ENCODE data around the gene MAPK1.
A peak's percentile ranks its signal among the peaks of the same experiment; 100 is the strongest.

MAPK1 gene

DNA sequence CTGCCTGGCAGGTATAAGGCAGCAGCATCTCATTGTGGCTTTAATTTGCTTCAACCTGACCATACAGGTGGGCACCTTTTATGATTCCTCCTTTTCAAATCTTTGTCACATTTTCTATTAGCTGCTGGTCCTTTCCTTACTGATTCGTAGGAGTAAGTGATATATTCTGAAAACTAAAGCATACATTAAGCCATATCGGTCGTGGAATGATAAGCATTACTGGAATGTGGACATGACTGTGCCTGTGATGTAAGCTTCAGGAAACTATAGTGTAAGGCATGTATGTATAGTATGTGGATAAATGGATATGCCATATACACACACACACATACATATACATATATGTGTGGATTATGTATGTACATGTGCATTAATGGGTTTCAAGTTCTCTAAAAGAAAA is 152.7 kb downstream of the MAPK1 start:
- no peak for DNase-seq (ENCODE audit: low read depth)
- TF ChIP-seq, protein P1, sequence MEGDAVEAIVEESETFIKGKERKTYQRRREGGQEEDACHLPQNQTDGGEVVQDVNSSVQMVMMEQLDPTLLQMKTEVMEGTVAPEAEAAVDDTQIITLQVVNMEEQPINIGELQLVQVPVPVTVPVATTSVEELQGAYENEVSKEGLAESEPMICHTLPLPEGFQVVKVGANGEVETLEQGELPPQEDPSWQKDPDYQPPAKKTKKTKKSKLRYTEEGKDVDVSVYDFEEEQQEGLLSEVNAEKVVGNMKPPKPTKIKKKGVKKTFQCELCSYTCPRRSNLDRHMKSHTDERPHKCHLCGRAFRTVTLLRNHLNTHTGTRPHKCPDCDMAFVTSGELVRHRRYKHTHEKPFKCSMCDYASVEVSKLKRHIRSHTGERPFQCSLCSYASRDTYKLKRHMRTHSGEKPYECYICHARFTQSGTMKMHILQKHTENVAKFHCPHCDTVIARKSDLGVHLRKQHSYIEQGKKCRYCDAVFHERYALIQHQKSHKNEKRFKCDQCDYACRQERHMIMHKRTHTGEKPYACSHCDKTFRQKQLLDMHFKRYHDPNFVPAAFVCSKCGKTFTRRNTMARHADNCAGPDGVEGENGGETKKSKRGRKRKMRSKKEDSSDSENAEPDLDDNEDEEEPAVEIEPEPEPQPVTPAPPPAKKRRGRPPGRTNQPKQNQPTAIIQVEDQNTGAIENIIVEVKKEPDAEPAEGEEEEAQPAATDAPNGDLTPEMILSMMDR (IDR thresholded peaks at IDR 0.05; ENCODE audit: low read depth, low read length, missing control alignments) = no peak
- no peak overlapping the region for H3K4me3 ChIP-seq (ENCODE audit: low read depth, low read length)

GRCh38 chr22:21714059-21714770 is 153.2 kb downstream of the MAPK1 start:
- no peak overlapping the region for H3K4me3 ChIP-seq (ENCODE audit: low read depth, low read length)
- no peak for DNase-seq (ENCODE audit: low read depth)
- TF ChIP-seq, protein P1 (IDR thresholded peaks at IDR 0.05; ENCODE audit: low read depth, low read length, missing control alignments) = no peak

DNA sequence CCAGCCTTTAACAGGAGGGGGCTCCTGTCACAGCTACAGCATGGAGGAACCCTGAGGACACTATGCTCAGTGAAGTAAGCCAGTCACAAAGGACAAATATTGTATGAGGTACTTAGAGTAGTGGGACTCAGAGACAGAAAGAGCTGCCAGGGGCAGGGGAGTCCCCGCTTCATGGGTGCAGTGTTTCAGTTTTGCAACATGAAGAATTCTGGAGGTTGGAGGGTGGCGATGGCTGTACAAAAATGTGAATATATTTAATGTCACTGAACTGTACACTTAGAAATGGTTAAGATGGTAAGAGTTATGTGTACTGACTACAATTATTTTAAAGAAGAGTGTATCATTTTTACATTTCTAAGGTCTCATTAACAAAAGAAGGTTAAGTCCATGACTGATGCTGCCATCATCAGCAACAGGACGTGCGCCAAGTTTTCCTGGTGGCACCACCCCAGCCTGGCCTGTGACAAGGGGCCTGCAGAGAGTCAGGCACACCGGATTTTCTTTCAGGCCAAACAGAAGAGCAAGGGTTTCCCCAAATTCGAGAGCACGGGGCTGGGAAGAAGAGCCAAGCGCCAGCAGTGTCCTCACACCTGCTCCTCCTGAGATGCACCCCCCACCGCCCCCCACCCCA is 153.9 kb downstream of the MAPK1 start:
- TF ChIP-seq, protein P1 (IDR thresholded peaks at IDR 0.05; ENCODE audit: low read depth, low read length, missing control alignments) = no peak
- no peak for DNase-seq (ENCODE audit: low read depth)
- H3K4me3 ChIP-seq (ENCODE audit: low read depth, low read length) = no peak overlapping the region

DNA sequence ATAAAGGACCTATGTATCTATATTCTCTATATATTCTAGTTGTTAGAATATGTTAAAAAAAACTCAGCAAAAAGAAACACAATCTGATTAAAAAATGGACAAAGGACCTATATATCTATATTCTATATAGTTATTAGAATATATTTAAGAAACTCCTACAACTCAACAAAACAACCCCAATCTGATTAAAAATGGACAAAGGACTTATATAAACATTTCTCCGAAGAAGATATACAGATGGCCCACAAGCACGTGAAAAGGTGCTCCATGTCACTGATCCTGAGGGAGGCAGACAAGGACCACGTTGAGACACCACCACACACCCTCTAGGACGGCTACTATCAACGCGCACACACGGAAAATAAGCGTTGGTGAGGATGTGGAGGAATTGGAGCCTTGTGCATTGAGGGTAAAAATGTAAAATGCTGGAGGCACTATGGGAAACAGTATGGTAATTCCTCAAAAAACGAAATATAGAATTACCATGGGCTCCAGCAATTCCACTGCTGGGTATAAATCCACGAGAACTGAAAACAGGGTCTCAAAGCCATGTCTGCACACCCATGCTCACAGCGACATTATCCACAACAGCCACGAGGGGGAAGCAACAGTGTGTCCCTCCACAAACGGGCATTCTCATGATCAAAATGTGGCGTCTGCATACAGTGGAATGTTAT is 154.6 kb downstream of the MAPK1 start:
- no peak for DNase-seq (ENCODE audit: low read depth)
- H3K4me3 ChIP-seq (ENCODE audit: low read depth, low read length) = no peak overlapping the region
- TF ChIP-seq, protein P1 (IDR thresholded peaks at IDR 0.05; ENCODE audit: low read depth, low read length, missing control alignments) = peak; percentile 79

DNA sequence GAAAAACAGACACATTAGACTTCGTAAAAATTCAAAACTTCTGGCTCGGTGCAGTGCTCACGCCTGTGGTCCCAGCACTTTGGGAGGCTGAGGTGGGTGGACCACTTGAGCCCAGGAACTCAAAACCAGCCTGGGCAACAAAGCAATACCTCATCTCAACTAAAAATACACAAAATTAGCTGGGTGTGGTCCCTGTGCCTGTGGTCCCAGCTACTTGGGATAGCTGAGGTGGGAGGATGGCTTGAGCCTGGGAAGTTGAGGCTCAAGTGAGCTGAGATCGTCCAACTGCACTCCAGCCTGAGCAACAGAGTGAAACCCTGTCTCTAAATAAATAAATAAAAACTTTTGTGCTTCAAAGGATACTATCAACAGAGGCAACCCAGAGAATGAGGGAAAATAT is 155.6 kb downstream of the MAPK1 start:
- H3K4me3 ChIP-seq (ENCODE audit: low read depth, low read length) = no peak overlapping the region
- TF ChIP-seq, protein P1 (IDR thresholded peaks at IDR 0.05; ENCODE audit: low read depth, low read length, missing control alignments) = no peak
- DNase-seq (ENCODE audit: low read depth) = no peak

- no peak overlapping the region for H3K4me3 ChIP-seq (ENCODE audit: low read depth, low read length)
- TF ChIP-seq, protein P1 (IDR thresholded peaks at IDR 0.05; ENCODE audit: low read depth, low read length, missing control alignments) = no peak
- no peak for DNase-seq (ENCODE audit: low read depth)
These were observed 157.3 kb downstream of the MAPK1 start for GRCh38 chr22:21710156-21710555.
